H1 (cell line): ENCODE measurements around the gene CROCC2. TPM values are rescaled to one million over a fixed set of nuclear protein-coding genes. Genes with fewer than 3 reads are reported as not detected.
A peak's percentile ranks its signal among the peaks of the same experiment; 100 is the strongest.

Experiments
- CTCF ChIA-PET: fragments of 300-600 bp; sonication (Branson Sonifier 250); formaldehyde crosslinking; loops from one replicate; lab custom pipeline; 2021; ENCODE audit not compliant: partially characterized antibody; lab: Charles Lee
- POLR2A ChIA-PET: fragments of 300-600 bp; sonication (Branson Sonifier 250); formaldehyde crosslinking; loops from one replicate; lab custom pipeline; 2021; ENCODE audit warnings: inconsistent platforms; ENCODE audit not compliant: partially characterized antibody; lab: Charles Lee
- DNase-seq, 2 experiments: peaks; one replicate each; pipeline versions ENCODE4 v3.0.0 to v3.0.0-alpha.2; 2010 to 2022; ENCODE audit warnings: low spot score in 2 of 2, low read depth in 1 of 2, mixed read lengths in 1 of 2
- FAIRE-seq: peaks from 2 replicates; lab custom pipeline; 2011; peaks lifted over from hg19 to GRCh38; lab: Jason Lieb, UNC
- H2AFZ ChIP-seq: 2 replicates; pipeline ENCODE4 v1.8.1; 2012; ENCODE audit warnings: low read length, inconsistent platforms
- H2AK5ac ChIP-seq: 2 replicates; pipeline ENCODE4 v1.6.1; 2013; ENCODE audit warnings: low read depth, low read length
- H2BK120ac ChIP-seq: replicated peaks from 2 replicates; pipeline ENCODE3; 2013; ENCODE audit warnings: low read depth, low read length, inconsistent platforms
- H2BK12ac ChIP-seq: 2 replicates; pipeline ENCODE4 v1.6.1; 2013; ENCODE audit warnings: low read depth, low read length
- H2BK15ac ChIP-seq: 2 replicates; pipeline ENCODE4 v1.6.1; 2013; ENCODE audit warnings: low read length
- H2BK20ac ChIP-seq: 2 replicates; pipeline ENCODE4 v1.6.1; 2013; ENCODE audit warnings: low read length
- H2BK5ac ChIP-seq: 2 replicates; pipeline ENCODE4 v1.6.1; 2013; ENCODE audit warnings: low read depth, low read length
- H3K14ac ChIP-seq: 2 replicates; pipeline ENCODE4 v1.6.1; 2013; ENCODE audit warnings: inconsistent platforms; ENCODE audit not compliant: insufficient read length
- H3K18ac ChIP-seq: 2 replicates; pipeline ENCODE4 v1.6.1; 2013; ENCODE audit warnings: low read length; ENCODE audit errors: extremely low read depth
- H3K23ac ChIP-seq: 2 replicates; pipeline ENCODE4 v1.6.1; 2013; ENCODE audit warnings: inconsistent platforms; ENCODE audit not compliant: insufficient read length
- H3K23me2 ChIP-seq: 2 replicates; pipeline ENCODE4 v1.6.1; 2013; ENCODE audit warnings: low read depth, low read length
- H3K27ac ChIP-seq: 2 replicates; pipeline ENCODE4 v1.6.1; 2011; ENCODE audit warnings: low read depth, low read length, inconsistent platforms
- H3K27me3 ChIP-seq, 4 experiments: replicated peaks in 1 of 4; 1 replicate in 1 of 4; 2 replicates in 3 of 4; pipeline versions ENCODE4 v1.6.1 to v1.8.1; 2011 to 2013; ENCODE audit warnings: low read length in 3 of 4, mild to moderate bottlenecking in 3 of 4, inconsistent platforms in 2 of 4, mixed read lengths in 2 of 4, moderate library complexity in 1 of 4; ENCODE audit not compliant: control insufficient read depth in 3 of 4, insufficient read depth in 3 of 4; ENCODE audit errors: extremely low read depth in 1 of 4
- H3K36me3 ChIP-seq, 4 experiments: 2 replicates each; pipeline versions ENCODE4 v1.6.1 to v1.8.1; 2011 to 2013; ENCODE audit warnings: mild to moderate bottlenecking in 4 of 4, low read length in 3 of 4, moderate library complexity in 2 of 4, control low read depth in 1 of 4, inconsistent platforms in 1 of 4; ENCODE audit not compliant: insufficient read depth in 4 of 4, control insufficient read depth in 2 of 4
- H3K4ac ChIP-seq: replicated peaks from 2 replicates; pipeline ENCODE3; 2013; ENCODE audit warnings: low read length, low read depth, mixed read lengths, inconsistent platforms; ENCODE audit not compliant: insufficient read length
- H3K4me1 ChIP-seq, 4 experiments: replicated peaks in 1 of 4; 1 replicate in 1 of 4; 2 replicates in 3 of 4; pipeline versions ENCODE4 v1.6.1 to v1.8.1; 2011 to 2013; ENCODE audit warnings: low read length in 3 of 4, inconsistent platforms in 2 of 4, mixed read lengths in 1 of 4; ENCODE audit not compliant: insufficient read depth in 4 of 4, control insufficient read depth in 3 of 4
- H3K4me2 ChIP-seq, 2 experiments: 2 replicates each; pipeline versions ENCODE4 v1.6.1 to v1.8.1; 2011 to 2013; ENCODE audit warnings: low read depth in 2 of 2, low read length in 2 of 2, control low read depth in 1 of 2, inconsistent platforms in 1 of 2, mild to moderate bottlenecking in 1 of 2; ENCODE audit not compliant: insufficient read depth in 1 of 2
- H3K4me3 ChIP-seq, 4 experiments: fragments of 200-600, 300-600 bp in 1 of 4; sonication (generic), shearing (Covaris generic), sonication (Bioruptor Twin) in 1 of 4; 2 replicates each; pipeline versions ENCODE4 v1.5.1 to v1.8.1; 2011 to 2016; ENCODE audit warnings: low read length in 4 of 4, low read depth in 3 of 4, control low read depth in 2 of 4, inconsistent platforms in 2 of 4, mild to moderate bottlenecking in 2 of 4, mixed read lengths in 1 of 4, moderate library complexity in 1 of 4; ENCODE audit not compliant: insufficient read depth in 2 of 4; ENCODE audit errors: extremely low read depth in 1 of 4
- H3K56ac ChIP-seq: replicated peaks from 2 replicates; pipeline ENCODE3; 2013; ENCODE audit warnings: low read depth, mild to moderate bottlenecking, mixed read lengths, low read length, inconsistent platforms; ENCODE audit not compliant: insufficient read length
- H3K79me1 ChIP-seq: 2 replicates; pipeline ENCODE4 v1.6.1; 2013; ENCODE audit warnings: low read depth, low read length, control low read depth
- H3K79me2 ChIP-seq, 2 experiments: 2 replicates each; pipeline versions ENCODE4 v1.6.1 to v1.8.1; 2012 to 2013; ENCODE audit warnings: low read length in 2 of 2, mild to moderate bottlenecking in 2 of 2, inconsistent platforms in 1 of 2; ENCODE audit not compliant: insufficient read depth in 2 of 2, control insufficient read depth in 1 of 2
- H3K9ac ChIP-seq, 4 experiments: replicated peaks in 1 of 4; 1 replicate in 1 of 4; 2 replicates in 3 of 4; pipeline versions ENCODE4 v1.6.1 to v1.8.1; 2011 to 2013; ENCODE audit warnings: low read depth in 3 of 4, low read length in 3 of 4, control low read depth in 2 of 4, mild to moderate bottlenecking in 2 of 4, moderate library complexity in 2 of 4, inconsistent platforms in 1 of 4; ENCODE audit errors: extremely low read depth in 1 of 4
- H3K9me3 ChIP-seq, 2 experiments: 2 replicates each; pipeline versions ENCODE4 v1.6.1 to v1.8.1; 2012 to 2013; ENCODE audit warnings: mild to moderate bottlenecking in 2 of 2, moderate library complexity in 2 of 2, control low read depth in 1 of 2, inconsistent platforms in 1 of 2, low read depth in 1 of 2, low read length in 1 of 2, mixed read lengths in 1 of 2; ENCODE audit not compliant: insufficient read depth in 2 of 2
- H4K20me1 ChIP-seq, 2 experiments: replicated peaks in 1 of 2; 2 replicates each; pipeline versions ENCODE3 to v1.8.1; 2011 to 2013; ENCODE audit warnings: inconsistent platforms in 2 of 2, low read length in 2 of 2, mild to moderate bottlenecking in 1 of 2; ENCODE audit not compliant: insufficient read depth in 2 of 2, control insufficient read depth in 1 of 2
- H4K5ac ChIP-seq: 2 replicates; pipeline ENCODE4 v1.6.1; 2013; ENCODE audit warnings: low read length, low read depth, mixed read lengths, inconsistent platforms; ENCODE audit not compliant: insufficient read length
- H4K8ac ChIP-seq: 2 replicates; pipeline ENCODE4 v1.8.0; 2013; ENCODE audit warnings: mild to moderate bottlenecking, moderate library complexity, low read length, inconsistent platforms; ENCODE audit not compliant: insufficient read depth; ENCODE audit errors: extremely low read depth
- H4K91ac ChIP-seq: replicated peaks from 2 replicates; pipeline ENCODE3; 2013; ENCODE audit warnings: low read length, mixed read lengths, inconsistent platforms; ENCODE audit not compliant: insufficient read length
- E2F6 ChIP-seq: IDR thresholded peaks from 2 replicates; pipeline ENCODE4 v1.6.1; 2012; ENCODE audit warnings: inconsistent platforms
- JUND ChIP-seq: IDR thresholded peaks from 2 replicates; pipeline ENCODE4 v1.6.1; 2011; ENCODE audit warnings: mild to moderate bottlenecking, improper control_type of control experiment, low read length
- NRF1 ChIP-seq: IDR thresholded peaks from 2 replicates; pipeline ENCODE4 v1.6.1; 2011; ENCODE audit warnings: mild to moderate bottlenecking, low read depth, low read length, improper control_type of control experiment
- POU5F1 ChIP-seq: IDR thresholded peaks from 2 replicates; pipeline ENCODE4 v1.6.1; 2011; ENCODE audit warnings: low read depth, mild to moderate bottlenecking, low read length, moderate library complexity
- YY1 ChIP-seq: IDR thresholded peaks from 2 replicates; pipeline ENCODE4 v1.6.1; 2011; ENCODE audit warnings: low read depth, mild to moderate bottlenecking, low read length
- WGBS, 2 experiments: shearing (Covaris generic) in 1 of 2; methylation state at CpG; one replicate each; pipeline versions ENCODE4 v1.1.6 to v1.1.7; 2013 to 2015; ENCODE audit warnings: low lambda C conversion rate in 2 of 2, mixed read lengths in 2 of 2, inconsistent platforms in 1 of 2, low coverage in 1 of 2, missing lambda C conversion rate in 1 of 2; ENCODE audit not compliant: insufficient replicate concordance in 2 of 2, insufficient coverage in 1 of 2, insufficient read length in 1 of 2; ENCODE audit errors: extremely low coverage in 1 of 2, missing lambda C conversion rate in 1 of 2; 5-methylcytosine and 5-hydroxymethylcytosine counted together
- polyA plus RNA-seq, 7 experiments: library from polyadenylated mRNA; depleted of rRNA in 3 of 7; stranded (reverse) in 5 of 7; unstranded in 2 of 7; fragments of >200 nt in 5 of 7; fragments of 200-250 nt in 2 of 7; gene quantifications; 1 replicate in 5 of 7; 2 replicates in 1 of 7; 4 replicates in 1 of 7; pipeline versions ENCODE4 v1.2.1 to v1.2.3, GENCODE V29; 2011 to 2013; ENCODE audit warnings: missing spikeins in 2 of 7, mixed read lengths in 2 of 7
- total RNA-seq: library from RNA; stranded (reverse); fragmentation: NEBNext Ultra II Directional; extraction: Animal tissue kit (Norgen Biotek cat#: 25700); gene quantifications from 2 replicates; pipeline ENCODE4 v1.2.1, GENCODE V29; 2021

CROCC2 gene
- total and polyA plus RNA-seq, 2 of the 8 experiments (the other 6 are each of a cell fraction or from before 2014, with no cell fraction given), result not detected

- POLR2A ChIA-PET, result no interaction called here
- WGBS, 2 experiments, result 96% methylated on average over 9 of the region's 16 CpGs; no CpG with 5 or more reads in 1 of the 2 experiments
- no peaks in the 10 kb centered on the region for H3K79me1 ChIP-seq
- TF ChIP-seq YY1 (no peak), NRF1 (no peak), JUND (no peak), POU5F1 (no peak), E2F6 (no peak)
- TF ChIP-seq, all 59 proteins: peak for 0
- H2BK5ac ChIP-seq, result no peak overlapping the region
- H3K79me2 ChIP-seq, result no peaks in the 10 kb centered on the region
- H3K4me2 ChIP-seq, result no peak overlapping the region
- H3K4ac ChIP-seq, result no peak overlapping the region
- H2BK20ac ChIP-seq, result no peak overlapping the region
- no peaks in the 10 kb centered on the region for H3K9me3 ChIP-seq
- peaks cover 5% of the 10 kb centered on the region; the same call in 1 of the 2 replicates for H3K23me2 ChIP-seq
- CTCF ChIA-PET, result interaction anchor here (1.1 kb wide), 2 partner anchors 27 to 99 kb away, joined by 3 read pairs; no protein-coding TSS in a partner anchor
- H4K5ac ChIP-seq, result no peak overlapping the region
- no peak overlapping the region for H3K56ac ChIP-seq
- H2AK5ac ChIP-seq, result no peak overlapping the region
- H2BK12ac ChIP-seq, result no peak overlapping the region
- H4K91ac ChIP-seq, result no peak overlapping the region
- no peak overlapping the region for H3K9ac ChIP-seq
- FAIRE-seq, result no peak
- peak in 1 of 2 experiments; percentile 41 for DNase-seq
- no peak overlapping the region for H3K4me3 ChIP-seq
- H3K4me1 ChIP-seq, result peaks cover 0 to 14% (median 5%) of the 10 kb centered on the region in 4 experiments; a peak in 5 of 7 replicates
- H3K27ac ChIP-seq, result no peak overlapping the region
- no peak overlapping the region for H3K18ac ChIP-seq
- no peak overlapping the region for H4K8ac ChIP-seq
- no peak overlapping the region for H2BK15ac ChIP-seq
- no peaks in the 10 kb centered on the region for H3K36me3 ChIP-seq
- H3K27me3 ChIP-seq, result no peaks in the 10 kb centered on the region
- no peak overlapping the region for H3K23ac ChIP-seq
- H2BK120ac ChIP-seq, result no peak overlapping the region
- no peak overlapping the region for H2AFZ ChIP-seq
- peaks cover 0 to 6% of the 10 kb centered on the region in 2 experiments for H4K20me1 ChIP-seq
- no peak overlapping the region for H3K14ac ChIP-seq
These were observed 50.2 kb downstream of the CROCC2 start for GRCh38 chr2:240956171-240956934.
